ENCODE data around the gene CMTM3. TPM values are rescaled to one million over a fixed set of nuclear protein-coding genes. Genes with fewer than 3 reads are reported as not detected.
"Not testable (repeated sequence)": the region's sequence is repeated elsewhere in the genome, so short reads cannot be mapped to it uniquely, and the experiment has no call there.

The CMTM3 gene
- total and polyA plus RNA-seq, 5 donors from 2014 or later = 83.1 to 127 (median 123) TPM

GRCh38 chr16:66661210-66661560, 56.7 kb downstream of the CMTM3 start:
- no peak for DNase-seq
- Mint-ChIP-seq H3K4me1 (no peaks in the 10 kb centered on the region), H3K27ac (no peak overlapping the region), H3K36me3 (no peaks in the 10 kb centered on the region), H3K4me3 (no peak overlapping the region), H3K9me3 (no peaks in the 10 kb centered on the region), H3K27me3 (peaks cover 10% of the 10 kb centered on the region)
- peaks cover 5% of the 10 kb centered on the region for H3K27me3 ChIP-seq (ENCODE audit: control insufficient read depth, insufficient read depth, low read length)
- no peak overlapping the region for H3K27ac ChIP-seq (ENCODE audit: insufficient read depth, low read length, poor library complexity, severe bottlenecking)
- H3K9me3 ChIP-seq (ENCODE audit: control insufficient read depth in 2 of 2, low read length in 2 of 2) = no peaks in the 10 kb centered on the region
- H3K4me1 ChIP-seq (ENCODE audit: control insufficient read depth, insufficient read depth, low read length, poor library complexity, severe bottlenecking) = no peaks in the 10 kb centered on the region
- H3K4me3 ChIP-seq (ENCODE audit: low read depth, low read length) = no peak overlapping the region
- no peak for ATAC-seq (ENCODE audit: low read depth in 2 of 2)
- no peaks in the 10 kb centered on the region for H3K36me3 ChIP-seq (ENCODE audit: control insufficient read depth, insufficient read depth, low read length)

- H3K9me3 Mint-ChIP-seq; H3K27me3 ChIP-seq (ENCODE audit: control insufficient read depth, insufficient read depth, low read length); H3K36me3 Mint-ChIP-seq: not testable (repeated sequence)
Measured at GRCh38 chr16:66661671-66662346, 57.3 kb downstream of the CMTM3 start.

GRCh38 chr16:66662445-66663194, 58.1 kb downstream of the CMTM3 start:
- Histone ChIP-seq H3K4me1 (ENCODE audit: control insufficient read depth, insufficient read depth, low read length, poor library complexity, severe bottlenecking) (no peaks in the 10 kb centered on the region), H3K9me3 (ENCODE audit: control insufficient read depth in 2 of 2, low read length in 2 of 2) (no peaks in the 10 kb centered on the region), H3K27ac (ENCODE audit: insufficient read depth, low read length, poor library complexity, severe bottlenecking) (no peak overlapping the region), H3K36me3 (ENCODE audit: control insufficient read depth, insufficient read depth, low read length) (no peaks in the 10 kb centered on the region), H3K4me3 (ENCODE audit: low read depth, low read length) (no peak overlapping the region), H3K27me3 (ENCODE audit: control insufficient read depth, insufficient read depth, low read length) (peaks cover 2% of the 10 kb centered on the region)
- Mint-ChIP-seq H3K27me3 (peaks cover 4% of the 10 kb centered on the region), H3K36me3 (no peaks in the 10 kb centered on the region), H3K27ac (no peak overlapping the region), H3K4me1 (no peaks in the 10 kb centered on the region), H3K9me3 (no peaks in the 10 kb centered on the region), H3K4me3 (no peak overlapping the region)
- DNase-seq = no peak
- ATAC-seq (ENCODE audit: low read depth in 2 of 2) = no peak

More at GRCh38 chr16:66661671-66662346, 57.3 kb downstream of the CMTM3 start:
- not testable (repeated sequence) for H3K4me3 ChIP-seq (ENCODE audit: low read depth, low read length); H3K4me1 ChIP-seq (ENCODE audit: control insufficient read depth, insufficient read depth, low read length, poor library complexity, severe bottlenecking); H3K9me3 ChIP-seq (ENCODE audit: control insufficient read depth in 2 of 2, low read length in 2 of 2); H3K4me1 Mint-ChIP-seq; ATAC-seq (ENCODE audit: low read depth in 2 of 2); H3K36me3 ChIP-seq (ENCODE audit: control insufficient read depth, insufficient read depth, low read length); H3K27me3 Mint-ChIP-seq; H3K4me3 Mint-ChIP-seq; H3K27ac Mint-ChIP-seq; H3K27ac ChIP-seq (ENCODE audit: insufficient read depth, low read length, poor library complexity, severe bottlenecking); DNase-seq

Other genes starting within 250 kb of the CMTM3 start
- not detected for gene CDH5, start 238.0 kb upstream of the CMTM3 start, total RNA-seq
- gene CDH5, start 238.0 kb upstream of the CMTM3 start, polyA plus RNA-seq = not detected
- gene BEAN1, start 177.4 kb upstream of the CMTM3 start, total RNA-seq = not detected
- gene BEAN1, start 177.4 kb upstream of the CMTM3 start, polyA plus RNA-seq = under 1 TPM in 2 of 4 donors, not detected in 2; 0.07 to 0.17 TPM
- 8.2 TPM for gene TK2, start 54.6 kb upstream of the CMTM3 start, total RNA-seq
- gene TK2, start 54.6 kb upstream of the CMTM3 start, polyA plus RNA-seq = 1 to 10 TPM; 5.1 to 8.8 (median 7.7) TPM
- gene CKLF, start 52.1 kb upstream of the CMTM3 start, total RNA-seq = 48.2 TPM
- 100 to 1,000 TPM; 157 to 242 (median 168) TPM for gene CKLF, start 52.1 kb upstream of the CMTM3 start, polyA plus RNA-seq
- gene CMTM1, start 38.3 kb upstream of the CMTM3 start, total RNA-seq = 3.2 TPM
- 1 to 10 TPM in 2 of 4 donors, under 1 TPM in 2; 0.26 to 1.7 (median 0.96) TPM for gene CMTM1, start 38.3 kb upstream of the CMTM3 start, polyA plus RNA-seq
- gene CMTM2, start 25.2 kb upstream of the CMTM3 start, total RNA-seq = 0.49 TPM
- not detected for gene CMTM2, start 25.2 kb upstream of the CMTM3 start, polyA plus RNA-seq
- 0.64 TPM for gene CMTM4, start 92.0 kb downstream of the CMTM3 start, total RNA-seq
- gene CMTM4, start 92.0 kb downstream of the CMTM3 start, polyA plus RNA-seq = under 1 TPM; 0.10 to 0.20 (median 0.15) TPM
- 91.9 TPM for gene DYNC1LI2, start 146.9 kb downstream of the CMTM3 start, total RNA-seq
- 10 to 100 TPM; 22.4 to 30.6 (median 24.4) TPM for gene DYNC1LI2, start 146.9 kb downstream of the CMTM3 start, polyA plus RNA-seq
- 0.20 TPM for gene TERB1, start 196.9 kb downstream of the CMTM3 start, total RNA-seq
- not detected for gene TERB1, start 196.9 kb downstream of the CMTM3 start, polyA plus RNA-seq
- gene NAE1, start 226.3 kb downstream of the CMTM3 start, total RNA-seq = 68.1 TPM
- 10 to 100 TPM; 81.2 to 89.1 (median 86.5) TPM for gene NAE1, start 226.3 kb downstream of the CMTM3 start, polyA plus RNA-seq
- not detected for gene CA7, start 239.7 kb downstream of the CMTM3 start, total RNA-seq
- not detected for gene CA7, start 239.7 kb downstream of the CMTM3 start, polyA plus RNA-seq

Measured in CD4-positive, CD25-positive, alpha-beta regulatory T cell (primary cell).